Astrocyte (in vitro differentiated cells and primary cell): ENCODE data around the gene RHPN2.

ENCODE experiments used
- CTCF ChIP-seq: IDR thresholded peaks from 2 replicates; pipeline ENCODE4 v1.5.1; 2011; ENCODE audit warnings: low read depth, mild to moderate bottlenecking, inconsistent platforms, low read length, moderate library complexity; ENCODE audit not compliant: insufficient read depth
- EZH2 ChIP-seq: IDR thresholded peaks from 2 replicates; pipeline ENCODE4 v1.6.1; 2012; ENCODE audit warnings: mild to moderate bottlenecking, low read length, inconsistent platforms; ENCODE audit not compliant: insufficient read depth

GRCh38 chr19:33067121-33067520 is 2.4 kb upstream of the RHPN2 start:
- TF ChIP-seq CTCF (no peak), EZH2 (no peak)
